CD4-positive, alpha-beta T cell treated with Interleukin-6 at 100 ng/mL for 8 hours (primary cell): ENCODE data around the gene RAB34.

Experiments
- DNase-seq: peaks from one replicate; pipeline ENCODE4 v3.0.0-alpha.2; 2020; ENCODE audit warnings: mixed read lengths, low spot score

The RAB34 gene

GRCh38 chr17:28717578-28718332 lies at the start of gene RAB34:
RAB34 (minus strand) TSS chr17:28717868; CDS start chr17:28717266, 602 bp downstream.
- no peak for DNase-seq

- no peak for DNase-seq
Measured at GRCh38 chr17:28765038-28765437, 47.4 kb upstream of the RAB34 start.

- peak; percentile 75 for DNase-seq
Measured at GRCh38 chr17:28763804-28764266, 46.2 kb upstream of the RAB34 start.

GRCh38 chr17:28763137-28763799 lies 45.6 kb upstream of the RAB34 start:
- DNase-seq, result no peak

- DNase-seq, result no peak
Measured at GRCh38 chr17:28760601-28761562, 43.2 kb upstream of the RAB34 start.

- no peak for DNase-seq
Measured at GRCh38 chr17:28759256-28759865, 41.7 kb upstream of the RAB34 start.

- no peak for DNase-seq
Measured at GRCh38 chr17:28758411-28759121, 40.9 kb upstream of the RAB34 start.

GRCh38 chr17:28756049-28756804 lies 38.6 kb upstream of the RAB34 start:
- DNase-seq, result no peak

- DNase-seq, result no peak
Measured at GRCh38 chr17:28755486-28755885, 37.8 kb upstream of the RAB34 start.

GRCh38 chr17:28751600-28752366 lies 34.1 kb upstream of the RAB34 start:
- no peak for DNase-seq

GRCh38 chr17:28750178-28751047 lies 32.7 kb upstream of the RAB34 start:
- peak; percentile 87 for DNase-seq

GRCh38 chr17:28749516-28750177 lies 32.0 kb upstream of the RAB34 start:
- no peak for DNase-seq

- no peak for DNase-seq
Measured at GRCh38 chr17:28748852-28749515, 31.3 kb upstream of the RAB34 start.

GRCh38 chr17:28747801-28748750 lies 30.4 kb upstream of the RAB34 start:
- no peak for DNase-seq

- no peak for DNase-seq
Measured at GRCh38 chr17:28747051-28747691, 29.5 kb upstream of the RAB34 start.

- no peak for DNase-seq
Measured at GRCh38 chr17:28746611-28747050, 29.0 kb upstream of the RAB34 start.
